Stimulated activated CD4-positive, alpha-beta T cell treated with anti-CD3 and anti-CD28 coated beads, Interleukin-15, amount 100 ng/mL, for 1 hour (primary cell): ENCODE data around the gene GORASP1.

ENCODE experiments used
- DNase-seq, 2 donors: peaks; one replicate each; pipeline ENCODE4 v3.0.0-alpha.2; 2020; ENCODE audit warnings: low read depth in 1 of 2, low spot score in 1 of 2

GORASP1 gene

GRCh38 chr3:39126532-39127071 is 19.2 kb upstream of the GORASP1 start:
- no peak for DNase-seq

GRCh38 chr3:39125841-39126500 is 18.5 kb upstream of the GORASP1 start:
- DNase-seq: no peak

- DNase-seq: no peak
Observed at GRCh38 chr3:39124876-39125840, 17.7 kb upstream of the GORASP1 start.

GRCh38 chr3:39122813-39123212 is 15.4 kb upstream of the GORASP1 start:
- DNase-seq: no peak

GRCh38 chr3:39121621-39122020 is 14.2 kb upstream of the GORASP1 start:
- no peak for DNase-seq

- DNase-seq: no peak
Observed at GRCh38 chr3:39118931-39119660, 11.7 kb upstream of the GORASP1 start.

- DNase-seq: no peak
Observed at GRCh38 chr3:39118079-39118478, 10.7 kb upstream of the GORASP1 start.

GRCh38 chr3:39115870-39116269 is 8.4 kb upstream of the GORASP1 start:
- DNase-seq: no peak

- no peak for DNase-seq
Observed at GRCh38 chr3:39114456-39114855, 7.0 kb upstream of the GORASP1 start.

- DNase-seq: no peak
Observed at GRCh38 chr3:39113291-39113690, 5.9 kb upstream of the GORASP1 start.

GRCh38 chr3:39112535-39112934 is 5.1 kb upstream of the GORASP1 start:
- no peak for DNase-seq

GRCh38 chr3:39112113-39112512 is 4.7 kb upstream of the GORASP1 start:
- DNase-seq: no peak

GRCh38 chr3:39110041-39110639 is 2.7 kb upstream of the GORASP1 start:
- no peak for DNase-seq

- DNase-seq: no peak
Observed at GRCh38 chr3:39109086-39109485, 1.7 kb upstream of the GORASP1 start.

GRCh38 chr3:39108200-39108710 is 828 bp upstream of the GORASP1 start:
- no peak for DNase-seq

- DNase-seq: no peak
Observed at GRCh38 chr3:39106851-39107387, 508 bp downstream of the GORASP1 start.

GRCh38 chr3:39106281-39106811 is 1.1 kb downstream of the GORASP1 start:
- DNase-seq: no peak

GRCh38 chr3:39105687-39106063 is 1.8 kb downstream of the GORASP1 start:
- DNase-seq: no peak

- DNase-seq: no peak
Observed at GRCh38 chr3:39104961-39105686, 2.3 kb downstream of the GORASP1 start.
